Neural progenitor cell (in vitro differentiated cells): ENCODE data around the gene MROH2A. TPM values are rescaled to one million over a fixed set of nuclear protein-coding genes. Genes with fewer than 3 reads are reported as not detected.

ENCODE experiments used
- DNase-seq: peaks from one replicate; pipeline ENCODE4 v3.0.0-alpha.2; 2016; ENCODE audit warnings: low spot score
- H2AFZ ChIP-seq: fragments of 200-600 bp; sonication (generic); replicated peaks from 2 replicates; pipeline ENCODE4 v1.6.1; 2016; ENCODE audit warnings: antibody characterized with exemption
- H3F3A ChIP-seq: fragments of 200-600 bp; sonication (generic); 2 replicates; pipeline ENCODE4 v1.6.1; 2016; ENCODE audit warnings: antibody characterized with exemption, low read depth
- H3K27ac ChIP-seq: fragments of 200-600 bp; sonication (generic); 2 replicates; pipeline ENCODE4 v1.5.1; 2016; ENCODE audit warnings: mild to moderate bottlenecking
- H3K27me3 ChIP-seq: fragments of 200-600 bp; sonication (generic); 2 replicates; pipeline ENCODE4 v1.6.1; 2016; ENCODE audit warnings: mild to moderate bottlenecking, moderate library complexity
- H3K36me3 ChIP-seq: fragments of 200-600 bp; sonication (generic); 2 replicates; pipeline ENCODE4 v1.5.1; 2016
- H3K4me1 ChIP-seq: fragments of 200-600 bp; sonication (generic); 2 replicates; pipeline ENCODE4 v1.6.1; 2016; ENCODE audit warnings: mixed run types
- H3K4me2 ChIP-seq: fragments of 200-600 bp; sonication (generic); 2 replicates; pipeline ENCODE4 v1.6.1; 2016
- H3K4me3 ChIP-seq: fragments of 200-600 bp; sonication (generic); 2 replicates; pipeline ENCODE4 v1.5.1; 2016
- H3K79me2 ChIP-seq: fragments of 200-600 bp; sonication (generic); 2 replicates; pipeline ENCODE4 v1.6.1; 2016; ENCODE audit warnings: low read depth
- H3K9ac ChIP-seq: fragments of 200-600 bp; sonication (generic); 2 replicates; pipeline ENCODE4 v1.6.1; 2016
- H3K9me3 ChIP-seq: fragments of 200-600 bp; sonication (generic); 2 replicates; pipeline ENCODE4 v1.5.1; 2016; ENCODE audit warnings: low read depth
- H4K20me1 ChIP-seq: fragments of 200-600 bp; sonication (generic); 2 replicates; pipeline ENCODE4 v1.6.1; 2016; ENCODE audit warnings: low read depth
- H3K27ac Mint-ChIP-seq: 3 replicates; pipeline ENCODE4 v1.8.0; 2021; ENCODE audit warnings: mixed read lengths
- H3K27me3 Mint-ChIP-seq: 2 replicates; pipeline ENCODE4 v1.8.0; 2022; ENCODE audit warnings: low read depth, mild to moderate bottlenecking, inconsistent platforms, moderate library complexity, mixed read lengths; ENCODE audit not compliant: insufficient read depth
- H3K36me3 Mint-ChIP-seq: 3 replicates; pipeline ENCODE4 v1.8.0; 2021; ENCODE audit warnings: mixed read lengths
- H3K4me1 Mint-ChIP-seq: 3 replicates; pipeline ENCODE4 v1.8.0; 2021; ENCODE audit warnings: mixed read lengths
- H3K4me3 Mint-ChIP-seq: 3 replicates; pipeline ENCODE4 v1.8.0; 2021; ENCODE audit warnings: mild to moderate bottlenecking, moderate library complexity, mixed read lengths
- H3K9me3 Mint-ChIP-seq: 3 replicates; pipeline ENCODE4 v1.8.0; 2020; ENCODE audit warnings: mixed read lengths
- CTCF ChIP-seq: fragments of 200-600 bp; sonication (generic); IDR thresholded peaks from 2 replicates; pipeline ENCODE4 v1.5.1; 2017; ENCODE audit warnings: antibody characterized with exemption, mild to moderate bottlenecking
- EZH2 ChIP-seq: fragments of 200-600 bp; sonication (generic); IDR thresholded peaks from 2 replicates; pipeline ENCODE4 v1.6.1; 2017; ENCODE audit warnings: antibody characterized with exemption, mild to moderate bottlenecking, moderate library complexity
- EZH2phosphoT487 ChIP-seq: fragments of 200-600 bp; sonication (generic); IDR thresholded peaks from 2 replicates; pipeline ENCODE4 v1.6.1; 2017; ENCODE audit warnings: antibody characterized with exemption
- total RNA-seq: library from RNA; depleted of rRNA; stranded (reverse); fragments of >200 nt; gene quantifications from 2 replicates; pipeline ENCODE4 v1.2.3, GENCODE V29; 2015; ENCODE audit warnings: low replicate concordance

Gene MROH2A
- total RNA-seq, 1 donor from 2014 or later = not detected

- H3K27me3 ChIP-seq = no peaks in the 10 kb centered on the region
- no peak overlapping the region for H2AFZ ChIP-seq
- no peak overlapping the region for H3K27ac ChIP-seq
- peaks cover 83% of the 10 kb centered on the region for H4K20me1 ChIP-seq
- no peak overlapping the region for H3K9ac ChIP-seq
- Mint-ChIP-seq H3K27ac (no peak overlapping the region), H3K4me1 (peaks cover 5% of the 10 kb centered on the region), H3K9me3 (no peaks in the 10 kb centered on the region), H3K4me3 (no peak overlapping the region), H3K36me3 (peaks cover 75% of the 10 kb centered on the region), H3K27me3 (no peaks in the 10 kb centered on the region)
- H3K4me2 ChIP-seq = peak overlapping the region; percentile 10
- no peaks in the 10 kb centered on the region for H3K9me3 ChIP-seq
- H3K36me3 ChIP-seq = peaks cover 20% of the 10 kb centered on the region
- H3K79me2 ChIP-seq = peaks cover 90% of the 10 kb centered on the region
- DNase-seq = no peak
- no peaks in the 10 kb centered on the region for H3K4me1 ChIP-seq
- TF ChIP-seq EZH2 = no peak
- TF ChIP-seq CTCF = no peak
- no peak for TF ChIP-seq EZH2phosphoT487
- H3F3A ChIP-seq = peaks cover 9% of the 10 kb centered on the region
- H3K4me3 ChIP-seq = no peak overlapping the region
These were observed 60.8 kb downstream of the MROH2A start for GRCh38 chr2:233838726-233839446.

- H3K27me3 ChIP-seq = no peaks in the 10 kb centered on the region
- H3K4me1 ChIP-seq = no peaks in the 10 kb centered on the region
- peaks cover 20% of the 10 kb centered on the region for H3K36me3 ChIP-seq
- peaks cover 5% of the 10 kb centered on the region for H3K4me1 Mint-ChIP-seq
- peaks cover 95% of the 10 kb centered on the region for H3K79me2 ChIP-seq
- H3K4me3 Mint-ChIP-seq = no peak overlapping the region
- H3F3A ChIP-seq = peaks cover 7% of the 10 kb centered on the region
- H2AFZ ChIP-seq = no peak overlapping the region
- H3K4me3 ChIP-seq = no peak overlapping the region
- no peak overlapping the region for H3K27ac Mint-ChIP-seq
- peak overlapping the region; percentile 10 for H3K4me2 ChIP-seq
- no peak for DNase-seq
- TF ChIP-seq EZH2phosphoT487 (no peak), EZH2 (no peak), CTCF (no peak)
- H3K9me3 Mint-ChIP-seq = no peaks in the 10 kb centered on the region
- no peak overlapping the region for H3K27ac ChIP-seq
- H3K27me3 Mint-ChIP-seq = no peaks in the 10 kb centered on the region
- peaks cover 87% of the 10 kb centered on the region for H4K20me1 ChIP-seq
- peaks cover 75% of the 10 kb centered on the region for H3K36me3 Mint-ChIP-seq
- H3K9me3 ChIP-seq = no peaks in the 10 kb centered on the region
- H3K9ac ChIP-seq = no peak overlapping the region
These were observed 61.3 kb downstream of the MROH2A start for GRCh38 chr2:233839447-233839820.

- Histone ChIP-seq H2AFZ (no peak overlapping the region), H3K4me3 (no peak overlapping the region), H3K4me2 (no peak overlapping the region), H3K9me3 (no peaks in the 10 kb centered on the region), H3K36me3 (peaks cover 23% of the 10 kb centered on the region), H3K79me2 (peaks cover 95% of the 10 kb centered on the region), H3K4me1 (no peaks in the 10 kb centered on the region), H3K27ac (no peak overlapping the region), H3K27me3 (no peaks in the 10 kb centered on the region), H4K20me1 (peaks cover 88% of the 10 kb centered on the region), H3F3A (peaks cover 4% of the 10 kb centered on the region), H3K9ac (peak overlapping the region; percentile 20)
- DNase-seq = no peak
- H3K9me3 Mint-ChIP-seq = no peaks in the 10 kb centered on the region
- H3K27me3 Mint-ChIP-seq = peaks cover 2% of the 10 kb centered on the region
- no peak overlapping the region for H3K27ac Mint-ChIP-seq
- no peak overlapping the region for H3K4me3 Mint-ChIP-seq
- TF ChIP-seq CTCF (no peak), EZH2 (no peak), EZH2phosphoT487 (no peak)
- peaks cover 73% of the 10 kb centered on the region for H3K36me3 Mint-ChIP-seq
- H3K4me1 Mint-ChIP-seq = peaks cover 5% of the 10 kb centered on the region
These were observed 62.4 kb downstream of the MROH2A start for GRCh38 chr2:233840520-233840919.
